Left ventricle myocardium inferior (tissue), 1 donor: ENCODE measurements around the gene SGIP1. TPM values are rescaled to one million over a fixed set of nuclear protein-coding genes. Genes with fewer than 3 reads are reported as not detected.

Experiments used
- DNase-seq: peaks from one replicate; pipeline ENCODE4 v3.0.0-alpha.2; 2020
- H3K27ac ChIP-seq: fragments of 200-600 bp; replicated peaks from 2 replicates; pipeline ENCODE4 v1.8.0; 2021
- H3K27me3 ChIP-seq: fragments of 200-600 bp; 2 replicates; pipeline ENCODE4 v1.8.0; 2021; ENCODE audit warnings: low read depth
- H3K36me3 ChIP-seq: fragments of 200-600 bp; 2 replicates; pipeline ENCODE4 v1.8.0; 2021
- H3K4me1 ChIP-seq: fragments of 200-600 bp; 2 replicates; pipeline ENCODE4 v1.8.0; 2021
- H3K4me3 ChIP-seq: fragments of 200-600 bp; 2 replicates; pipeline ENCODE4 v1.8.0; 2021; ENCODE audit warnings: mild to moderate bottlenecking, moderate library complexity
- H3K9me3 ChIP-seq: fragments of 200-600 bp; replicated peaks from 2 replicates; pipeline ENCODE4 v1.8.0; 2021
- CTCF ChIP-seq: fragments of 200-600 bp; IDR thresholded peaks from 2 replicates; pipeline ENCODE4 v1.8.0; 2021; ENCODE audit warnings: antibody characterized with exemption, mild to moderate bottlenecking, borderline replicate concordance
- intact Hi-C: fragments of 100-400 bp; cut with micrococcal nuclease; formaldehyde crosslinking; loops from one replicate; pipeline ENCODE4 v1.11.0; 2022
- total RNA-seq: library from RNA; stranded (reverse); fragmentation: NEBNext Ultra II Directional; extraction: Animal tissue kit (Norgen Biotek cat#: 25700); gene quantifications from one replicate; pipeline ENCODE4 v1.2.1, GENCODE V29; 2021
- donor health status: DM: no; HTN: yes; CAD: no; lungs with severe emphysema.

The SGIP1 gene
- total RNA-seq, 1 donor from 2014 or later, result 9.0 TPM

- DNase-seq, result no peak
- peak overlapping the region; percentile 1 for H3K27ac ChIP-seq
- H3K27me3 ChIP-seq, result no peaks in the 10 kb centered on the region
- TF ChIP-seq CTCF, result no peak
- peaks cover 59% of the 10 kb centered on the region for H3K4me1 ChIP-seq
- intact Hi-C loops, result no loop called here
- no peaks in the 10 kb centered on the region for H3K36me3 ChIP-seq
- H3K9me3 ChIP-seq, result no peaks in the 10 kb centered on the region
- no peak overlapping the region for H3K4me3 ChIP-seq
These were observed 3.8 kb downstream of the SGIP1 start for GRCh38 chr1:66537718-66538117.

- DNase-seq, result no peak
- Histone ChIP-seq H3K4me1 (peaks cover 59% of the 10 kb centered on the region), H3K36me3 (no peaks in the 10 kb centered on the region), H3K9me3 (no peaks in the 10 kb centered on the region), H3K27me3 (no peaks in the 10 kb centered on the region), H3K27ac (peak overlapping the region; percentile 9), H3K4me3 (no peak overlapping the region)
- TF ChIP-seq CTCF, result no peak
- intact Hi-C loops, result no loop called here
These were observed 5.5 kb downstream of the SGIP1 start for GRCh38 chr1:66539491-66539890.

GRCh38 chr1:66540434-66541032 is 6.6 kb downstream of the SGIP1 start:
- H3K27me3 ChIP-seq, result no peaks in the 10 kb centered on the region
- H3K4me1 ChIP-seq, result peaks cover 65% of the 10 kb centered on the region

GRCh38 chr1:66542314-66542713 is 8.4 kb downstream of the SGIP1 start:
- no peak for DNase-seq
- no peaks in the 10 kb centered on the region for H3K27me3 ChIP-seq
- TF ChIP-seq CTCF, result no peak
- H3K9me3 ChIP-seq, result no peaks in the 10 kb centered on the region
- no peak overlapping the region for H3K4me3 ChIP-seq
- intact Hi-C loops, result no loop called here
- peak overlapping the region; percentile 78 for H3K27ac ChIP-seq
- no peaks in the 10 kb centered on the region for H3K36me3 ChIP-seq
- peaks cover 71% of the 10 kb centered on the region for H3K4me1 ChIP-seq

More at GRCh38 chr1:66540434-66541032, 6.6 kb downstream of the SGIP1 start:
- Histone ChIP-seq H3K27ac (peak overlapping the region; percentile 10), H3K9me3 (no peaks in the 10 kb centered on the region), H3K4me3 (no peak overlapping the region), H3K36me3 (no peaks in the 10 kb centered on the region)
- TF ChIP-seq CTCF, result no peak
- no peak for DNase-seq
- intact Hi-C loops, result no loop called here

GRCh38 chr1:66542811-66543767 is 9.1 kb downstream of the SGIP1 start:
- TF ChIP-seq CTCF, result no peak
- DNase-seq, result peak; percentile 72
- no peaks in the 10 kb centered on the region for H3K27me3 ChIP-seq
- intact Hi-C loops, result no loop called here
- peak overlapping the region; percentile 4 for H3K4me3 ChIP-seq
- no peaks in the 10 kb centered on the region for H3K9me3 ChIP-seq
- peaks cover 71% of the 10 kb centered on the region for H3K4me1 ChIP-seq
- H3K27ac ChIP-seq, result peak overlapping the region; percentile 78
- no peaks in the 10 kb centered on the region for H3K36me3 ChIP-seq
